ENCODE data around the gene SLC27A5.

Gene SLC27A5

GRCh38 chr19:58455306-58455705 is 56.5 kb downstream of the SLC27A5 start:
- H3K14ac ChIP-seq (ENCODE audit: low read length in 2 of 2), result no peak overlapping the region
- no peak overlapping the region for H4K91ac ChIP-seq (ENCODE audit: low read length)
- WGBS, result 97% methylated on average over 11 of the region's 21 CpGs
- no peak overlapping the region for H3K23ac ChIP-seq (ENCODE audit: low read length in 2 of 2)
- H3K9me3 ChIP-seq (ENCODE audit: control insufficient read depth, low read length), result no peaks in the 10 kb centered on the region
- peaks cover 15% of the 10 kb centered on the region for H3K79me1 ChIP-seq (replicated peaks; ENCODE audit: low read length, poor library complexity, severe bottlenecking)
- peaks cover 35 to 37% of the 10 kb centered on the region in 2 experiments for H3K36me3 ChIP-seq (ENCODE audit: control insufficient read depth in 1 of 2, insufficient read depth in 2 of 2, low read depth in 1 of 2, low read length in 2 of 2)
- no peak overlapping the region for H2AFZ ChIP-seq (ENCODE audit: low read depth, low read length)
- H3K27me3 ChIP-seq (ENCODE audit: control insufficient read depth in 1 of 2, insufficient read depth in 1 of 2, low read length in 2 of 2), result no peaks in the 10 kb centered on the region
- H2BK12ac ChIP-seq (ENCODE audit: low read length in 2 of 2), result no peak overlapping the region
- no peak overlapping the region for H3K27ac ChIP-seq (ENCODE audit: low read length, poor library complexity, severe bottlenecking)
- no peak overlapping the region for H3K18ac ChIP-seq (ENCODE audit: low read depth in 1 of 2, low read length in 2 of 2)
- no peak overlapping the region for H2BK5ac ChIP-seq (ENCODE audit: low read depth, low read length, poor library complexity, severe bottlenecking)
- no peak overlapping the region for H2BK15ac ChIP-seq (ENCODE audit: low read depth, poor library complexity, severe bottlenecking)
- no peak for DNase-seq
- H3K4me3 ChIP-seq (ENCODE audit: insufficient read depth in 1 of 2, low read depth in 1 of 2, low read length in 2 of 2), result no peak overlapping the region
- no peak overlapping the region for H3K4me2 ChIP-seq (ENCODE audit: low read length, poor library complexity, severe bottlenecking)
- no peak overlapping the region for H2BK120ac ChIP-seq (ENCODE audit: low read depth, low read length)
- H4K8ac ChIP-seq (ENCODE audit: low read length), result no peak overlapping the region
- no peak overlapping the region for H2AK5ac ChIP-seq (ENCODE audit: low read length, severe bottlenecking)
- peaks cover 5% of the 10 kb centered on the region for H3K4me1 ChIP-seq (ENCODE audit: control insufficient read depth, insufficient read depth, low read depth, low read length)
- H3K4ac ChIP-seq (ENCODE audit: low read depth in 1 of 2, low read length in 2 of 2), result no peak overlapping the region
- H3K9ac ChIP-seq (ENCODE audit: low read length), result no peak overlapping the region

- no peak overlapping the region for H3K9ac ChIP-seq (ENCODE audit: low read length)
- H3K79me1 ChIP-seq (replicated peaks; ENCODE audit: low read length, poor library complexity, severe bottlenecking), result peaks cover 15% of the 10 kb centered on the region
- no peak overlapping the region for H2BK120ac ChIP-seq (ENCODE audit: low read depth, low read length)
- 94% methylated on average over 6 of the region's 6 CpGs for WGBS
- H3K27me3 ChIP-seq (ENCODE audit: control insufficient read depth in 1 of 2, insufficient read depth in 1 of 2, low read length in 2 of 2), result no peaks in the 10 kb centered on the region
- no peak overlapping the region for H4K8ac ChIP-seq (ENCODE audit: low read length)
- no peak for DNase-seq
- H3K4me2 ChIP-seq (ENCODE audit: low read length, poor library complexity, severe bottlenecking), result no peak overlapping the region
- H2AFZ ChIP-seq (ENCODE audit: low read depth, low read length), result no peak overlapping the region
- H2BK12ac ChIP-seq (ENCODE audit: low read length in 2 of 2), result no peak overlapping the region
- no peak overlapping the region for H2AK5ac ChIP-seq (ENCODE audit: low read length, severe bottlenecking)
- no peak overlapping the region for H3K27ac ChIP-seq (ENCODE audit: low read length, poor library complexity, severe bottlenecking)
- H3K4ac ChIP-seq (ENCODE audit: low read depth in 1 of 2, low read length in 2 of 2), result no peak overlapping the region
- no peak overlapping the region for H3K4me3 ChIP-seq (ENCODE audit: insufficient read depth in 1 of 2, low read depth in 1 of 2, low read length in 2 of 2)
- no peak overlapping the region for H3K14ac ChIP-seq (ENCODE audit: low read length in 2 of 2)
- H3K18ac ChIP-seq (ENCODE audit: low read depth in 1 of 2, low read length in 2 of 2), result no peak overlapping the region
- no peaks in the 10 kb centered on the region for H3K9me3 ChIP-seq (ENCODE audit: control insufficient read depth, low read length)
- peaks cover 32 to 37% of the 10 kb centered on the region in 2 experiments for H3K36me3 ChIP-seq (ENCODE audit: control insufficient read depth in 1 of 2, insufficient read depth in 2 of 2, low read depth in 1 of 2, low read length in 2 of 2)
- no peak overlapping the region for H4K91ac ChIP-seq (ENCODE audit: low read length)
- H3K23ac ChIP-seq (ENCODE audit: low read length in 2 of 2), result no peak overlapping the region
- peaks cover 5% of the 10 kb centered on the region for H3K4me1 ChIP-seq (ENCODE audit: control insufficient read depth, insufficient read depth, low read depth, low read length)
- H2BK15ac ChIP-seq (ENCODE audit: low read depth, poor library complexity, severe bottlenecking), result no peak overlapping the region
- no peak overlapping the region for H2BK5ac ChIP-seq (ENCODE audit: low read depth, low read length, poor library complexity, severe bottlenecking)
Observed at GRCh38 chr19:58453743-58454142, 58.0 kb downstream of the SLC27A5 start.

GRCh38 chr19:58451358-58452101 is 60.3 kb downstream of the SLC27A5 start, which contains the start of gene ZNF324B:
Gene ZNF324B (plus strand): TSS chr19:58451622. CDS start chr19:58453702, 2,080 bp downstream.
- Histone ChIP-seq H4K8ac (ENCODE audit: low read length) (peak within 1 kb of the TSS; percentile 27), H4K91ac (ENCODE audit: low read length) (no peak within 1 kb of the TSS), H3K36me3 (ENCODE audit: control insufficient read depth in 1 of 2, insufficient read depth in 2 of 2, low read depth in 1 of 2, low read length in 2 of 2) (peaks cover 20 to 27% of the 10 kb centered on the region in 2 experiments), H3K79me1 (replicated peaks; ENCODE audit: low read length, poor library complexity, severe bottlenecking) (peaks cover 10% of the 10 kb centered on the region), H3K18ac (ENCODE audit: low read depth in 1 of 2, low read length in 2 of 2) (peak within 1 kb of the TSS; percentile 37 to 45), H3K9ac (ENCODE audit: low read length) (peak within 1 kb of the TSS; percentile 88), H3K27ac (ENCODE audit: low read length, poor library complexity, severe bottlenecking) (no peak within 1 kb of the TSS), H3K4ac (ENCODE audit: low read depth in 1 of 2, low read length in 2 of 2) (no peak within 1 kb of the TSS), H3K4me3 (ENCODE audit: insufficient read depth in 1 of 2, low read depth in 1 of 2, low read length in 2 of 2) (peak within 1 kb of the TSS; percentile 84 to 88), H3K23ac (ENCODE audit: low read length in 2 of 2) (peak within 1 kb of the TSS in 1 of 2 experiments; percentile 27), H3K9me3 (ENCODE audit: control insufficient read depth, low read length) (no peaks in the 10 kb centered on the region), H3K27me3 (ENCODE audit: control insufficient read depth in 1 of 2, insufficient read depth in 1 of 2, low read length in 2 of 2) (no peaks in the 10 kb centered on the region), H2BK12ac (ENCODE audit: low read length in 2 of 2) (no peak within 1 kb of the TSS), H2BK15ac (ENCODE audit: low read depth, poor library complexity, severe bottlenecking) (no peak within 1 kb of the TSS), H3K4me2 (ENCODE audit: low read length, poor library complexity, severe bottlenecking) (peak within 1 kb of the TSS; percentile 99), H3K14ac (ENCODE audit: low read length in 2 of 2) (peak within 1 kb of the TSS in 1 of 2 experiments; percentile 6), H2BK5ac (ENCODE audit: low read depth, low read length, poor library complexity, severe bottlenecking) (no peak within 1 kb of the TSS), H2AFZ (ENCODE audit: low read depth, low read length) (peak within 1 kb of the TSS; percentile 83), H2BK120ac (ENCODE audit: low read depth, low read length) (no peak within 1 kb of the TSS), H3K4me1 (ENCODE audit: control insufficient read depth, insufficient read depth, low read depth, low read length) (peaks cover 5% of the 10 kb centered on the region), H2AK5ac (ENCODE audit: low read length, severe bottlenecking) (no peak within 1 kb of the TSS)
- WGBS, result under 1% methylated on average over 77 of the region's 79 CpGs
- peak; percentile 97 for DNase-seq

GRCh38 chr19:58450856-58451357 is 60.9 kb downstream of the SLC27A5 start:
- no peak overlapping the region for H2BK15ac ChIP-seq (ENCODE audit: low read depth, poor library complexity, severe bottlenecking)
- peak overlapping the region; percentile 99 for H3K4me2 ChIP-seq (ENCODE audit: low read length, poor library complexity, severe bottlenecking)
- H3K23ac ChIP-seq (ENCODE audit: low read length in 2 of 2), result no peak overlapping the region
- peak overlapping the region; percentile 84 to 88 for H3K4me3 ChIP-seq (ENCODE audit: insufficient read depth in 1 of 2, low read depth in 1 of 2, low read length in 2 of 2)
- no peak overlapping the region for H3K27ac ChIP-seq (ENCODE audit: low read length, poor library complexity, severe bottlenecking)
- H3K27me3 ChIP-seq (ENCODE audit: control insufficient read depth in 1 of 2, insufficient read depth in 1 of 2, low read length in 2 of 2), result peaks cover 4% of the 10 kb centered on the region in 2 experiments
- H3K14ac ChIP-seq (ENCODE audit: low read length in 2 of 2), result no peak overlapping the region
- H3K36me3 ChIP-seq (ENCODE audit: control insufficient read depth in 1 of 2, insufficient read depth in 2 of 2, low read depth in 1 of 2, low read length in 2 of 2), result peaks cover 14 to 20% of the 10 kb centered on the region in 2 experiments
- peak overlapping the region; percentile 88 for H3K9ac ChIP-seq (ENCODE audit: low read length)
- H3K4ac ChIP-seq (ENCODE audit: low read depth in 1 of 2, low read length in 2 of 2), result no peak overlapping the region
- no peak overlapping the region for H3K18ac ChIP-seq (ENCODE audit: low read depth in 1 of 2, low read length in 2 of 2)
- peak overlapping the region; percentile 83 for H2AFZ ChIP-seq (ENCODE audit: low read depth, low read length)
- no peak overlapping the region for H4K91ac ChIP-seq (ENCODE audit: low read length)
- no peak overlapping the region for H2AK5ac ChIP-seq (ENCODE audit: low read length, severe bottlenecking)
- no peak overlapping the region for H2BK120ac ChIP-seq (ENCODE audit: low read depth, low read length)
- peak overlapping the region; percentile 7 for H4K8ac ChIP-seq (ENCODE audit: low read length)
- WGBS, result 16% methylated on average over 11 of the region's 11 CpGs
- DNase-seq, result no peak
- peaks cover 5% of the 10 kb centered on the region for H3K4me1 ChIP-seq (ENCODE audit: control insufficient read depth, insufficient read depth, low read depth, low read length)
- H2BK5ac ChIP-seq (ENCODE audit: low read depth, low read length, poor library complexity, severe bottlenecking), result no peak overlapping the region
- H3K9me3 ChIP-seq (ENCODE audit: control insufficient read depth, low read length), result no peaks in the 10 kb centered on the region
- H2BK12ac ChIP-seq (ENCODE audit: low read length in 2 of 2), result no peak overlapping the region
- peaks cover 9% of the 10 kb centered on the region for H3K79me1 ChIP-seq (replicated peaks; ENCODE audit: low read length, poor library complexity, severe bottlenecking)
